ENCODE measurements around the gene NUFIP2.

GRCh38 chr17:29295420-29295819 is 1.5 kb upstream of the NUFIP2 start:
- TF ChIP-seq POLR2A (IDR thresholded peaks at IDR 0.05) = no peak
- no peak for TF ChIP-seq CTCF (IDR thresholded peaks at IDR 0.05)
- no peak for TF ChIP-seq POLR2AphosphoS5 (IDR thresholded peaks at IDR 0.05)
